GM23338 (cell line): ENCODE data around the gene GDF7. TPM values are rescaled to one million over a fixed set of nuclear protein-coding genes. Genes with fewer than 3 reads are reported as not detected.

Experiments used
- EZH2 ChIP-seq: fragments of 200-600 bp; sonication (generic); IDR thresholded peaks from one replicate; pipeline ENCODE4 v1.8.0; 2017; ENCODE audit warnings: antibody characterized with exemption, mild to moderate bottlenecking, low read depth; ENCODE audit not compliant: unreplicated experiment
- JUNB ChIP-seq: IDR thresholded peaks from one replicate; pipeline ENCODE4 v1.6.1; 2016; ENCODE audit warnings: antibody characterized with exemption; ENCODE audit not compliant: unreplicated experiment
- REST ChIP-seq: IDR thresholded peaks from one replicate; pipeline ENCODE4 v1.6.1; 2018; ENCODE audit warnings: antibody characterized with exemption; ENCODE audit not compliant: unreplicated experiment
- ZNF114 ChIP-seq: fragments of 250-450 bp; sonication (Bioruptor Pico); IDR thresholded peaks from 2 replicates; pipeline ENCODE4 v1.5.0; 2020; ENCODE audit warnings: mild to moderate bottlenecking, moderate library complexity
- ZNF331 ChIP-seq: fragments of 250-450 bp; sonication (Bioruptor Pico); IDR thresholded peaks from 2 replicates; pipeline ENCODE4 v1.5.0; 2020; ENCODE audit warnings: low read depth, mild to moderate bottlenecking, moderate library complexity
- ZNF462 ChIP-seq: fragments of 250-450 bp; sonication (Bioruptor Pico); IDR thresholded peaks from 2 replicates; pipeline ENCODE4 v1.5.0; 2020; ENCODE audit warnings: mild to moderate bottlenecking, moderate library complexity
- polyA plus RNA-seq: library from polyadenylated mRNA; unstranded; fragments of >200 nt; fragmentation: Nextera tagmentation; extraction: Ambion mirVana; gene quantifications from 2 replicates; pipeline ENCODE4 v1.2.1, GENCODE V29; 2016
- total RNA-seq: library from RNA; depleted of rRNA; stranded (reverse); fragments of >200 nt; shearing (Covaris generic); gene quantifications from 2 replicates; pipeline ENCODE4 v1.2.3, GENCODE V29; 2014

The GDF7 gene
- total and polyA plus RNA-seq, 2 experiments from 2014 or later = 0.19 to 0.52 TPM

- no peak for TF ChIP-seq ZNF462 (CRISPR knock-in tag)
- no peak for TF ChIP-seq ZNF114 (CRISPR knock-in tag)
- no peak for TF ChIP-seq REST
- TF ChIP-seq ZNF331 (CRISPR knock-in tag) = no peak
- TF ChIP-seq EZH2 = no peak
- no peak for TF ChIP-seq JUNB
Observed at GRCh38 chr2:20675701-20676352, 8.9 kb downstream of the GDF7 start (continued).
